Measurements from ENCODE around the gene KRT38.

KRT38 gene

DNA sequence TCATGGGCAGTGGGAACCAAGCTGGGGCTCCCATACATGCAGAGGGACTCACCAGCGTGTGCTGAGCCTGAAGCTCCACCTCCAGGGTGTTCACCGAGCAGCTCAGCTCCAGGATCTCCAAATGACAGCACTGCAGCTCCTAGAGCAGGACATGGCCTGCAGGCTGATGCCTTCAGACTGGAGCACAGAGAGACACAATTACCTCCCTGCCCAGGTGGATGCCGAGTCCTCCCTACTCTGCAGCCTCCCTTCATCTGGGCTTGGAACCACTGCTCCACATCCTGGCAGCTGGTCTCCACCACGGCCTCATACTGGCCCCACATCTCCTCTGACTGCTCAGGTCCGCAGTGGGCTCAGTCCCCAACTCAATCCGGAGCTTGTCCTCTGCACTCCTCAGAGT, 8.2 kb upstream of the KRT38 start:
- TF ChIP-seq, protein P1, sequence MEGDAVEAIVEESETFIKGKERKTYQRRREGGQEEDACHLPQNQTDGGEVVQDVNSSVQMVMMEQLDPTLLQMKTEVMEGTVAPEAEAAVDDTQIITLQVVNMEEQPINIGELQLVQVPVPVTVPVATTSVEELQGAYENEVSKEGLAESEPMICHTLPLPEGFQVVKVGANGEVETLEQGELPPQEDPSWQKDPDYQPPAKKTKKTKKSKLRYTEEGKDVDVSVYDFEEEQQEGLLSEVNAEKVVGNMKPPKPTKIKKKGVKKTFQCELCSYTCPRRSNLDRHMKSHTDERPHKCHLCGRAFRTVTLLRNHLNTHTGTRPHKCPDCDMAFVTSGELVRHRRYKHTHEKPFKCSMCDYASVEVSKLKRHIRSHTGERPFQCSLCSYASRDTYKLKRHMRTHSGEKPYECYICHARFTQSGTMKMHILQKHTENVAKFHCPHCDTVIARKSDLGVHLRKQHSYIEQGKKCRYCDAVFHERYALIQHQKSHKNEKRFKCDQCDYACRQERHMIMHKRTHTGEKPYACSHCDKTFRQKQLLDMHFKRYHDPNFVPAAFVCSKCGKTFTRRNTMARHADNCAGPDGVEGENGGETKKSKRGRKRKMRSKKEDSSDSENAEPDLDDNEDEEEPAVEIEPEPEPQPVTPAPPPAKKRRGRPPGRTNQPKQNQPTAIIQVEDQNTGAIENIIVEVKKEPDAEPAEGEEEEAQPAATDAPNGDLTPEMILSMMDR (IDR thresholded peaks at IDR 0.05; ENCODE audit: low read depth, low read length): no peak
- H3K4me3 ChIP-seq (ENCODE audit: low read depth, low read length): no peak overlapping the region

DNA sequence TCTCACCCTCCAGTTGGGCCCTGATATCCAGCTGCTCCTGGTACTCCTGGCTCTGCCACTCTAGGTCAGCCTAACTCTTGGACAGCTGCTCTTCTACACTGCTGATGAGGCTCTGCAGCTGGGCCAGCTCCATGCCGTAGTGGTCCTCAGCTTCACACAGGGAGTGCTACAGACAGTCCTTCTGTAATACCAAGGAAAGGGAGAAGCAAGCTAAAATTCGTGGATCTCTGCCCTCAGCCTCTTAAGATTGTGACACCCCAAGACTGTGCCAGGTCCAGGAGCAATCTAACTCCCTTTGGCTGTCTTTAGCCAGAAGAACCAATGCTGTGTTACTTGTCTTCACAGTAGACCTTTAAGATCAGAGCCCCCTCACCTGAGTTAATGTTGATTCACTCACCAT, 7.7 kb upstream of the KRT38 start:
- no peak overlapping the region for H3K4me3 ChIP-seq (ENCODE audit: low read depth, low read length)
- TF ChIP-seq, protein P1 (IDR thresholded peaks at IDR 0.05; ENCODE audit: low read depth, low read length): no peak

DNA sequence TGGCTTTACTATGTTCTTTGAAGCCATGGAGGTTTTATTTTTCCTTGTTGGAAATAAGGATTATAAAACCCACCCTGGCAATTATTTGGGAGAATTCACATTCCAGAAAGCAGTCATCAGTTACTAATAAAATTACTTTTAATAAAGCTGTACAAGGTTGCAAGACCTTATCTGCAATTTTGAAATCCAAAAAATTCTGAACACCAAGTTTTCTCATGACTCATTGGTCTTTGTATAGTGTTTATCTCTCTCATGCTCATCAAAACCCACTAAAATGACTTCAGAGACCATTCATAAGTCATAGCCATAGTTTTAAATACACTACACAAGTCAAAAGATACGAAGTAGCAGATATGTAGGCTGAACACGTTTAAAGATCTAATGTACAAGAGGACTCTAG, 6.0 kb upstream of the KRT38 start:
- TF ChIP-seq, protein P1 (IDR thresholded peaks at IDR 0.05; ENCODE audit: low read depth, low read length): no peak
- no peak overlapping the region for H3K4me3 ChIP-seq (ENCODE audit: low read depth, low read length)

DNA sequence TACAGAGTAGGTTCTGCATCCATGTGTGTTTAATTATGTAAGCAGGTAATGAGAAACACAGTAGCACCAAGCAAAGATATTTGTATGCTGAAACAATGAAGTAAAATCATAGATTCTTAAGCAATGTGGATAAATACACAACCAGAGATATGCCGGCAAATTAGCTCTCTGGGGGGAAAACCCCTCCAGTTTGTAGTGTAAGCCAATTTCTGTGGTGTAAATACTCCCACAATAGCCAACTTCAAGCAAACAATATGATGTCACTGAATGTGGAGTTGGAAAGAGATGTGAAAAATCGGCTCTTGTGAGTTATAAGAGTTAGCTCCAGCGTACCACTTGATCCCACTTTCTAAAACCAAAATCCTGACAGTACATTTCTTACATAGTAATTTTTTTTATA, 3.9 kb upstream of the KRT38 start:
- TF ChIP-seq, protein P1 (IDR thresholded peaks at IDR 0.05; ENCODE audit: low read depth, low read length): no peak
- H3K4me3 ChIP-seq (ENCODE audit: low read depth, low read length): no peak overlapping the region

DNA sequence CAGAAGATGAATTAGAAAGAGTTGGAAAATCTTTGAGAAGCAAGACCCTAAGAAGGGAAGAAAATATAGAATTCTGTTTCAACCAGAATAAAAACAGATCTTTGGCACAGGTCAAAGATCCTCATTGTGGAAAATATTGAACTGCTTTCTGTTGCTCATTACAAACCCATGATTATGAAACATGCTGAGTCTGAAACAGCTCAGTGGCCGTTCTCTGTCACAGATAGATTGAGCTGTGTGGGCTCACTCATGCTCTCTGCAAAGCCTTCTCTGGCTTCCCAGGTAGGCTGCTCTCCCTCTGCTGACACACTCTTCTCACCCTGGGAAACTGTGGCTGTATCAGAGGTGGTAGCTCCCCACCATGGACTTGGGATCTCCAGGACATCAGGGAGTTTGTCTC, 3.4 kb upstream of the KRT38 start:
- TF ChIP-seq, protein P1 (IDR thresholded peaks at IDR 0.05; ENCODE audit: low read depth, low read length): no peak
- H3K4me3 ChIP-seq (ENCODE audit: low read depth, low read length): no peak overlapping the region

DNA sequence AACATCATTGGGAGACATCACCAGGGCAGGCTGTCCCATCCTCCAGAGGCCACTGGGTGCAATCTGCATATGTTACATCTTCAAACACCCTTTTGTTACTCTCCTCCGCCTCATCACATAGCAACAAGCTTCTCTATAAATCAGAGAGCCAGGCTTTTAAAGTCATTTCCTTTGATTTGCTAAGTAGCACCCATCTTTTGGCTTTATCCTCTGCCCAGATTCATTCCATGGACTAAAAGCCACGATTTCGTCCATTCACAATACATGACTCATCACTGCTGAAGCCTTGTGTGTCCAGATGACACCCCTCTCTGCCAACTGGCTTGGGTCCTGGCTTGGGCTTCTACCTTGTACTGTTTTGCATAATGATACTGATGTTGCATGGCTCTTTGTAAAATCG, 2.0 kb upstream of the KRT38 start:
- TF ChIP-seq, protein P1 (IDR thresholded peaks at IDR 0.05; ENCODE audit: low read depth, low read length): no peak
- no peak overlapping the region for H3K4me3 ChIP-seq (ENCODE audit: low read depth, low read length)

DNA sequence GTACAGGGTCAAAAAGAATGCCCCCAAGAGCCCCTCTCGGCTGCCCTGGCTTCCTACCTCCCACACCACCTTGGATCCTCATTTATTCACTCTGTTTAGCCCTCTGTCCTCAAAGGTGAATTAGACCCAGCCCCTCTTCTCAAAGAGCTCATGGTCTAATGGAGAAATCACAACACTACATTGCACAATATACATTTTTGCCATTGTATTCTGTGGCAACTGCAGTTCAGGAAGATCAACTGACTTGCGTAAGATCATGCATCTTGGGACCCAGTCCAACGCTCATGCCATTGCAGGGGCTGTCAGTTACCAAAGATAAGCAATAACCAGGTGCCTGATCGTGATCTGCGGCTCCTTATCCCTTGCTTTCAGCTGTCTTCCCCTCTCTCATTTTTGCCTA, 1.4 kb downstream of the KRT38 start:
- no peak overlapping the region for H3K4me3 ChIP-seq (ENCODE audit: low read depth, low read length)
- TF ChIP-seq, protein P1 (IDR thresholded peaks at IDR 0.05; ENCODE audit: low read depth, low read length): no peak

Measured in WI38 (cell line).